ENCODE results near the gene KRT6A. TPM values are rescaled to one million over a fixed set of nuclear protein-coding genes. Genes with fewer than 3 reads are reported as not detected.
"Not testable (repeated sequence)": the region's sequence is repeated elsewhere in the genome, so short reads cannot be mapped to it uniquely, and the experiment has no call there.

Gene KRT6A
- total and polyA plus RNA-seq, 9 of the 15 experiments (the other 6 are each of a cell fraction or from before 2014, with no cell fraction given) = 0.26 TPM; not detected in 8

- H3K4me3 ChIP-seq = no peak overlapping the region
- no peaks in the 10 kb centered on the region for H3K9me3 ChIP-seq (replicated peaks; ENCODE audit: control insufficient read depth, insufficient read depth, low read depth, low read length)
- FAIRE-seq (no peak), DNase-seq (ENCODE audit: extremely low read depth in 1 of 4, low spot score in 3 of 4) (no peak), ATAC-seq (no peak)
- WGBS (ENCODE audit: insufficient coverage, low coverage, missing lambda C conversion rate) = 4% methylated on average over 7 of the region's 7 CpGs
- H3K79me2 ChIP-seq (ENCODE audit: control insufficient read depth, insufficient read depth, low read length) = no peaks in the 10 kb centered on the region
- intact Hi-C loops (cut with micrococcal nuclease) = no loop called here
- no peaks in the 10 kb centered on the region for H3K36me3 ChIP-seq (ENCODE audit: control insufficient read depth, insufficient read depth, low read length)
- TF ChIP-seq GTF2F1 (IDR thresholded peaks at IDR 0.05; ENCODE audit: low read depth, low read length) (no peak), RFX5 (IDR thresholded peaks at IDR 0.05; ENCODE audit: low read depth, low read length) (no peak), TAF9B (IDR thresholded peaks at IDR 0.05; ENCODE audit: partially characterized antibody) (no peak), ZNF140 (CRISPR knock-in tag; IDR thresholded peaks at IDR 0.05) (no peak), ZNF511 (CRISPR knock-in tag; IDR thresholded peaks at IDR 0.05) (no peak), DDX20 (tag; IDR thresholded peaks at IDR 0.05; ENCODE audit: low read depth) (no peak), SIN3A (IDR thresholded peaks at IDR 0.05; ENCODE audit: borderline replicate concordance in 2 of 2, control insufficient read depth in 1 of 2, low read depth in 2 of 2, low read length in 2 of 2) (no peak), GTF3C2 (IDR thresholded peaks at IDR 0.05; ENCODE audit: borderline replicate concordance, extremely low read depth, insufficient read length) (no peak), NFXL1 (CRISPR knock-in tag; IDR thresholded peaks at IDR 0.05) (no peak), JUND (IDR thresholded peaks at IDR 0.05; ENCODE audit: borderline replicate concordance, low read depth, low read length) (no peak), JUND (tag; IDR thresholded peaks at IDR 0.05; ENCODE audit: borderline replicate concordance, low read depth, low read length) (no peak)
- TF ChIP-seq, protein P1, sequence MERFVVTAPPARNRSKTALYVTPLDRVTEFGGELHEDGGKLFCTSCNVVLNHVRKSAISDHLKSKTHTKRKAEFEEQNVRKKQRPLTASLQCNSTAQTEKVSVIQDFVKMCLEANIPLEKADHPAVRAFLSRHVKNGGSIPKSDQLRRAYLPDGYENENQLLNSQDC (CRISPR knock-in tag; IDR thresholded peaks at IDR 0.05) = no peak
- no peak overlapping the region for H2AFZ ChIP-seq (ENCODE audit: low read depth, low read length)
- ChIA-PET POLR2A (interaction anchor here (0.6 to 1.0 kb wide), 3 partner anchors 12 to 74 kb away, joined by 3 to 5 read pairs (median 3); partner anchors contain the start of gene KRT71), CTCF (ENCODE audit: low intra/inter-chr PET ratio) (no interaction called here)
- no peak overlapping the region for H3K9ac ChIP-seq (ENCODE audit: insufficient read depth in 1 of 2, low read depth in 2 of 2, low read length in 2 of 2)
- no peak overlapping the region for H3K4me2 ChIP-seq (ENCODE audit: insufficient read depth, low read length)
- no peaks in the 10 kb centered on the region for H3K9me1 ChIP-seq (ENCODE audit: control insufficient read depth, insufficient read depth, low read length)
- H3K27me3 ChIP-seq (ENCODE audit: control insufficient read depth in 2 of 2, insufficient read depth in 2 of 2, low read length in 2 of 2) = no peaks in the 10 kb centered on the region; a peak in 2 of 5 replicates
- in situ Hi-C loops (cut with MboI) = no loop called here
- no peaks in the 10 kb centered on the region for H3K4me1 ChIP-seq (replicated peaks in 1 of 2; ENCODE audit: control insufficient read depth in 2 of 2, insufficient read depth in 2 of 2, low read length in 2 of 2)
- BruUV-seq (replicated peaks) = no TSS peak
- no peak overlapping the region for H3K27ac ChIP-seq (ENCODE audit: extremely low read depth, low read depth, low read length)
- H4K20me1 ChIP-seq (replicated peaks; ENCODE audit: control insufficient read depth, insufficient read depth, low read length) = no peaks in the 10 kb centered on the region; the same call in 1 of the 2 replicates
Observed at GRCh38 chr12:52501490-52501889, 8.4 kb upstream of the KRT6A start.

- H3K9ac ChIP-seq (ENCODE audit: insufficient read depth in 1 of 2, low read depth in 2 of 2, low read length in 2 of 2); H3K9me1 ChIP-seq (ENCODE audit: control insufficient read depth, insufficient read depth, low read length); DNase-seq (ENCODE audit: extremely low read depth in 1 of 4, low spot score in 3 of 4); H3K9me3 ChIP-seq (replicated peaks; ENCODE audit: control insufficient read depth, insufficient read depth, low read depth, low read length); CTCF ChIA-PET (ENCODE audit: low intra/inter-chr PET ratio); H3K36me3 ChIP-seq (ENCODE audit: control insufficient read depth, insufficient read depth, low read length); ATAC-seq; FAIRE-seq; H3K4me2 ChIP-seq (ENCODE audit: insufficient read depth, low read length); in situ Hi-C loops (cut with MboI); BruUV-seq (replicated peaks); H3K4me3 ChIP-seq; H2AFZ ChIP-seq (ENCODE audit: low read depth, low read length); H3K79me2 ChIP-seq (ENCODE audit: control insufficient read depth, insufficient read depth, low read length); H3K27ac ChIP-seq (ENCODE audit: extremely low read depth, low read depth, low read length); H4K20me1 ChIP-seq (replicated peaks; ENCODE audit: control insufficient read depth, insufficient read depth, low read length); intact Hi-C loops (cut with micrococcal nuclease); H3K27me3 ChIP-seq (ENCODE audit: control insufficient read depth in 2 of 2, insufficient read depth in 2 of 2, low read length in 2 of 2); H3K4me1 ChIP-seq (replicated peaks in 1 of 2; ENCODE audit: control insufficient read depth in 2 of 2, insufficient read depth in 2 of 2, low read length in 2 of 2): not testable (repeated sequence)
- WGBS (ENCODE audit: insufficient coverage, low coverage, missing lambda C conversion rate) = 0% methylated on average over 6 of the region's 6 CpGs
- POLR2A ChIA-PET = interaction anchor here (0.7 to 1.0 kb wide), 2 partner anchors 20 to 350 kb away, joined by 3 read pairs; partner anchors contain the start of gene KRT5
Observed at GRCh38 chr12:52500574-52500973, 7.5 kb upstream of the KRT6A start.
